Subcutaneous abdominal adipose tissue (tissue), 5 donors: ENCODE results near the gene ADARB2.

Source experiments
- H3K27ac ChIP-seq: one replicate; pipeline ENCODE4 v1.7.0; 2013; ENCODE audit warnings: low read depth, mild to moderate bottlenecking, inconsistent platforms, low read length, moderate library complexity
- H3K27me3 ChIP-seq, 5 donors: one replicate each; pipeline ENCODE4 v1.7.0; 2013; ENCODE audit warnings: low read length in 5 of 5, inconsistent platforms in 1 of 5; ENCODE audit not compliant: control insufficient read depth in 5 of 5, insufficient read depth in 4 of 5
- H3K36me3 ChIP-seq, 5 donors: one replicate each; pipeline ENCODE4 v1.7.0; 2013; ENCODE audit warnings: low read length in 5 of 5; ENCODE audit not compliant: control insufficient read depth in 5 of 5, insufficient read depth in 5 of 5
- H3K4me1 ChIP-seq, 5 donors: one replicate each; pipeline ENCODE4 v1.7.0; 2013; ENCODE audit warnings: low read length in 5 of 5, mild to moderate bottlenecking in 3 of 5, moderate library complexity in 1 of 5; ENCODE audit not compliant: control insufficient read depth in 5 of 5, insufficient read depth in 5 of 5
- H3K4me3 ChIP-seq, 5 donors: one replicate each; pipeline ENCODE4 v1.7.0; 2013; ENCODE audit warnings: low read length in 5 of 5, low read depth in 1 of 5
- H3K9ac ChIP-seq, 5 donors: one replicate each; pipeline ENCODE4 v1.7.0; 2013; ENCODE audit warnings: low read length in 5 of 5, mild to moderate bottlenecking in 4 of 5, moderate library complexity in 3 of 5
- H3K9me3 ChIP-seq, 5 donors: one replicate each; pipeline ENCODE4 v1.7.0; 2013; ENCODE audit warnings: low read length in 5 of 5; ENCODE audit not compliant: control insufficient read depth in 5 of 5
- donor health status: healthy.
- donor health status: healthy.
- donor health status: healthy.
- donor health status: healthy.
- donor health status: healthy.

The ADARB2 gene

GRCh38 chr10:1369197-1369596 is 368.1 kb downstream of the ADARB2 start:
- peaks cover 0 to 2% (median 0%) of the 10 kb centered on the region in 5 donors for H3K9me3 ChIP-seq
- no peak overlapping the region for H3K27ac ChIP-seq
- H3K36me3 ChIP-seq: no peaks in the 10 kb centered on the region
- H3K4me3 ChIP-seq: no peak overlapping the region
- peaks cover 3 to 13% (median 9%) of the 10 kb centered on the region in 5 donors for H3K27me3 ChIP-seq
- no peak overlapping the region for H3K9ac ChIP-seq
- peaks cover 0 to 2% (median 0%) of the 10 kb centered on the region in 5 donors for H3K4me1 ChIP-seq

GRCh38 chr10:1368842-1369171 is 368.5 kb downstream of the ADARB2 start:
- Histone ChIP-seq H3K27ac (no peak overlapping the region), H3K27me3 (peaks cover 3 to 14% (median 9%) of the 10 kb centered on the region in 5 donors)

GRCh38 chr10:1367938-1368841 is 369.1 kb downstream of the ADARB2 start:
- H3K27me3 ChIP-seq: peaks cover 0 to 17% (median 9%) of the 10 kb centered on the region in 5 donors
- H3K9ac ChIP-seq: no peak overlapping the region
- no peaks in the 10 kb centered on the region for H3K4me1 ChIP-seq
- no peaks in the 10 kb centered on the region for H3K36me3 ChIP-seq
- no peak overlapping the region for H3K4me3 ChIP-seq
- no peak overlapping the region for H3K27ac ChIP-seq
- H3K9me3 ChIP-seq: no peaks in the 10 kb centered on the region

More at GRCh38 chr10:1368842-1369171, 368.5 kb downstream of the ADARB2 start:
- Histone ChIP-seq H3K36me3 (no peaks in the 10 kb centered on the region), H3K9me3 (peaks cover 0 to 2% (median 0%) of the 10 kb centered on the region in 5 donors), H3K4me3 (no peak overlapping the region), H3K4me1 (no peaks in the 10 kb centered on the region), H3K9ac (no peak overlapping the region)

GRCh38 chr10:1366811-1367425 is 370.4 kb downstream of the ADARB2 start:
- Histone ChIP-seq H3K4me3 (no peak overlapping the region), H3K27ac (no peak overlapping the region), H3K4me1 (no peaks in the 10 kb centered on the region), H3K36me3 (no peaks in the 10 kb centered on the region), H3K27me3 (peaks cover 0 to 20% (median 9%) of the 10 kb centered on the region in 5 donors), H3K9me3 (no peaks in the 10 kb centered on the region), H3K9ac (no peak overlapping the region)

- no peak overlapping the region for H3K27ac ChIP-seq
- peaks cover 0 to 21% (median 9%) of the 10 kb centered on the region in 5 donors for H3K27me3 ChIP-seq
- no peaks in the 10 kb centered on the region for H3K4me1 ChIP-seq
- no peak overlapping the region for H3K4me3 ChIP-seq
- no peaks in the 10 kb centered on the region for H3K9me3 ChIP-seq
- H3K36me3 ChIP-seq: no peaks in the 10 kb centered on the region
- H3K9ac ChIP-seq: no peak overlapping the region
These were observed 371.0 kb downstream of the ADARB2 start for GRCh38 chr10:1366322-1366691.

GRCh38 chr10:1365540-1366321 is 371.6 kb downstream of the ADARB2 start:
- no peak overlapping the region for H3K27ac ChIP-seq
- peaks cover 0 to 24% (median 9%) of the 10 kb centered on the region in 5 donors for H3K27me3 ChIP-seq
- H3K9ac ChIP-seq: no peak overlapping the region
- no peaks in the 10 kb centered on the region for H3K36me3 ChIP-seq
- H3K9me3 ChIP-seq: no peaks in the 10 kb centered on the region
- no peak overlapping the region for H3K4me3 ChIP-seq
- peaks cover 0 to under 1% (median 0%) of the 10 kb centered on the region in 5 donors for H3K4me1 ChIP-seq

- H3K27ac ChIP-seq: no peak overlapping the region
- peaks cover 8 to 24% (median 11%) of the 10 kb centered on the region in 5 donors for H3K27me3 ChIP-seq
- H3K9ac ChIP-seq: no peak overlapping the region
- no peaks in the 10 kb centered on the region for H3K36me3 ChIP-seq
- H3K9me3 ChIP-seq: no peaks in the 10 kb centered on the region
- no peak overlapping the region for H3K4me3 ChIP-seq
- peaks cover 0 to 8% (median 0%) of the 10 kb centered on the region in 5 donors for H3K4me1 ChIP-seq
These were observed 373.0 kb downstream of the ADARB2 start for GRCh38 chr10:1364151-1364910.

GRCh38 chr10:1363446-1364121 is 373.7 kb downstream of the ADARB2 start:
- peaks cover 8 to 25% (median 13%) of the 10 kb centered on the region in 5 donors for H3K27me3 ChIP-seq
- no peak overlapping the region for H3K4me3 ChIP-seq

More at GRCh38 chr10:1363446-1364121, 373.7 kb downstream of the ADARB2 start:
- no peak overlapping the region for H3K27ac ChIP-seq
- H3K36me3 ChIP-seq: no peaks in the 10 kb centered on the region
- H3K9ac ChIP-seq: no peak overlapping the region
- no peaks in the 10 kb centered on the region for H3K9me3 ChIP-seq
- H3K4me1 ChIP-seq: peaks cover 0 to 8% (median 0%) of the 10 kb centered on the region in 5 donors
